Thyroid gland (tissue), 4 donors: Measurements from ENCODE around the gene TMEM8B. TPM values are rescaled to one million over a fixed set of nuclear protein-coding genes. Genes with fewer than 3 reads are reported as not detected.

Source experiments
- DNase-seq, 2 donors: peaks; one replicate each; pipeline ENCODE4 v3.0.0-alpha.2; 2019
- H3K27ac ChIP-seq, 3 donors: fragments of 200-600 bp; sonication (generic); 1 replicate in 2 of 3; 2 replicates in 1 of 3; pipeline ENCODE4 v1.5.1; 2016 to 2019; ENCODE audit warnings: mild to moderate bottlenecking in 1 of 3, moderate library complexity in 1 of 3
- H3K27me3 ChIP-seq: fragments of 200-600 bp; sonication (generic); one replicate; pipeline ENCODE4 v1.5.1; 2019
- H3K36me3 ChIP-seq, 2 donors: fragments of 200-600 bp; sonication (generic); one replicate each; pipeline ENCODE4 v1.5.1; 2016 to 2019
- H3K4me1 ChIP-seq, 2 donors: fragments of 200-600 bp; sonication (generic); one replicate each; pipeline ENCODE4 v1.5.1; 2017 to 2019
- H3K4me3 ChIP-seq, 3 donors: fragments of 200-600 bp; sonication (generic); replicated peaks in 1 of 3; 1 replicate in 2 of 3; 2 replicates in 1 of 3; pipeline ENCODE4 v1.5.1; 2016; ENCODE audit warnings: mild to moderate bottlenecking in 1 of 3
- H3K9me3 ChIP-seq: fragments of 200-600 bp; sonication (generic); one replicate; pipeline ENCODE4 v1.5.1; 2017
- POLR2A ChIP-seq, 2 donors: fragments of 450-650 bp; IDR thresholded peaks; one replicate each; pipeline ENCODE4 v1.6.1; 2017; ENCODE audit warnings: antibody characterized with exemption in 2 of 2, mild to moderate bottlenecking in 2 of 2, moderate library complexity in 1 of 2
- WGBS, 2 donors: methylation state at CpG; one replicate each; pipeline ENCODE4 v1.1.5; 2017; 5-methylcytosine and 5-hydroxymethylcytosine counted together
- intact Hi-C: fragments of 100-400 bp; cut with DNase I; formaldehyde crosslinking; loops from one replicate; pipeline ENCODE4 v1.15.1; 2023
- total RNA-seq, 4 donors: library from RNA; depleted of rRNA; stranded (reverse); fragments of >200 nt; gene quantifications; one replicate each; pipeline ENCODE4 v1.2.3, GENCODE V29; 2016
- TF ChIP-seq, protein P1 (sequence below), 6 experiments: fragments of 200-600 bp in 3 of 6; fragments of 450-650 bp in 3 of 6; sonication (generic) in 3 of 6; IDR thresholded peaks; one replicate each; pipeline ENCODE4 v1.5.1; 2016 to 2019; ENCODE audit warnings: antibody characterized with exemption in 6 of 6, mild to moderate bottlenecking in 2 of 6, inconsistent platforms in 1 of 6, moderate library complexity in 1 of 6

The TMEM8B gene
- total RNA-seq, 4 donors from 2014 or later, result 8.5 to 17.4 (median 15.8) TPM

DNA sequence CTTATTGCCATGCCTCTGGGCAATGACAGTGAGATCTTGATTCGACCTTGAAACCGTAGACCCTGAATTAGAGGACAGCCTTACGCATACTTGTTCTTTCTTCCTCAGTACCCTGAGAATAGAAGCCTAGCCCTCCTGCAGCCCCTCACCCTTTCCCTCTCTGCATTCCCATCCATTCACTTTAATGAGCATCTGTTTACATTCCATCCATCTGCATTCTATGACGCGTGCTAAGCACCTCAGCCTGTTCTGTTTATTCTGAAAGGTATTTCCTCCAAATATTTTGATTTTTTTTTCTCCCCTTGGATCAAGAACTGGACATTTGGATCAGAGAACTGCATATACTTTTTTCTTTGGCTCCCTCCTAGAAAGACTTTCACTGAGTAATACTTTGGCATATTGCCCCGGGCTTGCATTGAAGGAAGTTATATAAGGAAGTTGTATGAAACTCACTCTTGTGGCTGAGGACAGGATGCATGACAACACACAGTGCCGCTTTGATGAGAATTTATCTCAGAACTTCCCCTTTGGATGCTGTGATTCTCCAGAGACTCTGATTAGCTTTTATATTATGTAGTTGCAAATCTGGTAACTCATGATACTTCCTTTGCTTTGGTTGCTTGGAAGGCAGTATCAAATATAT, 15.7 kb downstream of the TMEM8B start:
- TF ChIP-seq, protein P1, sequence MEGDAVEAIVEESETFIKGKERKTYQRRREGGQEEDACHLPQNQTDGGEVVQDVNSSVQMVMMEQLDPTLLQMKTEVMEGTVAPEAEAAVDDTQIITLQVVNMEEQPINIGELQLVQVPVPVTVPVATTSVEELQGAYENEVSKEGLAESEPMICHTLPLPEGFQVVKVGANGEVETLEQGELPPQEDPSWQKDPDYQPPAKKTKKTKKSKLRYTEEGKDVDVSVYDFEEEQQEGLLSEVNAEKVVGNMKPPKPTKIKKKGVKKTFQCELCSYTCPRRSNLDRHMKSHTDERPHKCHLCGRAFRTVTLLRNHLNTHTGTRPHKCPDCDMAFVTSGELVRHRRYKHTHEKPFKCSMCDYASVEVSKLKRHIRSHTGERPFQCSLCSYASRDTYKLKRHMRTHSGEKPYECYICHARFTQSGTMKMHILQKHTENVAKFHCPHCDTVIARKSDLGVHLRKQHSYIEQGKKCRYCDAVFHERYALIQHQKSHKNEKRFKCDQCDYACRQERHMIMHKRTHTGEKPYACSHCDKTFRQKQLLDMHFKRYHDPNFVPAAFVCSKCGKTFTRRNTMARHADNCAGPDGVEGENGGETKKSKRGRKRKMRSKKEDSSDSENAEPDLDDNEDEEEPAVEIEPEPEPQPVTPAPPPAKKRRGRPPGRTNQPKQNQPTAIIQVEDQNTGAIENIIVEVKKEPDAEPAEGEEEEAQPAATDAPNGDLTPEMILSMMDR (IDR thresholded peaks at IDR 0.05), result no peak
- no peak for TF ChIP-seq POLR2A (IDR thresholded peaks at IDR 0.05)
- Histone ChIP-seq H3K36me3 (peaks cover 6 to 8% of the 10 kb centered on the region in 2 donors), H3K27me3 (no peaks in the 10 kb centered on the region), H3K4me3 (no peak overlapping the region), H3K9me3 (no peaks in the 10 kb centered on the region), H3K4me1 (peaks cover 0 to 9% of the 10 kb centered on the region in 2 donors), H3K27ac (no peak overlapping the region)
- intact Hi-C loops, result no loop called here
- DNase-seq, result no peak
- 61 to 67% methylated on average over 7 of the region's 7 CpGs for WGBS, 2 donors

DNA sequence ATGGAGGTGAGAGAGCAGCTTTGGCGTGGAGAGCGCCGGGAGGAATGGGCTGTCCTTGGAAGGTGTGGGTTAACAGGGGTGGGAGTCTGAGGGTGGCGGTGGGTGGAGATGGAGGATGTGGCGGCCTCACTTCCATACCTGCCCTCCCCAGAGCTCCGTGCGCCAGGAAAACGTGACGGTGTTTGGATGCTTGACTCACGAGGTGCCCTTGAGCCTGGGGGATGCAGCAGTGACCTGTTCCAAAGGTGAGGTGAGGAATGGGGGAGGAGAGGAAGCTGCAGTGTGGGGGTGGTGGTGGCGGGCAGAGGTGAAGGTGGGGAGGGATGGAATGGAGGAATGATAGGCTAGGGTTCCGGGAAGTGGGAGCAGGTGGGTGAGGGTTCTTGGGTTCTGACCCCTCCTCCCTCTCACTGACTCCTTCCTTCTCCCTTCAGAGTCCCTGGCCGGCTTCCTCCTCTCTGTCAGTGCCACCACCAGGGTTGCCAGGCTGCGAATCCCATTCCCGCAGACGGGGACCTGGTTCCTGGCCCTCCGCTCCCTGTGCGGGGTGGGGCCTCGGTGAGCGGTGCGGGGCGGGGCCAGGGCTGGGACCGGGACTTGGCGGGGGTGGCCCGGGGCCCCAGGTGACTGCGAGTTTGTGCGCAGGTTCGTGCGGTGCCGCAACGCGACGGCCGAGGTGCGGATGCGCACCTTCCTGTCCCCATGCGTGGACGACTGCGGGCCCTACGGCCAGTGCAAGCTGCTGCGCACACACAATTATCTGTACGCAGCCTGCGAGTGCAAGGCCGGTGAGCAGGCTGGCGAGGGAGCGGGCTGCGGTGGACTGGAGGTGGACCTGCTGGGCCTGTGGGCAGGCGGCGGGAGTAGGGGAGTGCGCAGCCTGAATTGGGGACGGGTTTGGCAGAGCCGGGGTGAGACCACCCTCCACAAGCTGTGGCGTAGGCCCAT, 17.1 kb downstream of the TMEM8B start:
- WGBS, 2 donors, result 64 to 71% methylated on average over 31 to 44 of the region's 53 CpGs
- no peaks in the 10 kb centered on the region for H3K27me3 ChIP-seq
- DNase-seq, result peak; percentile 14 to 51
- no peaks in the 10 kb centered on the region for H3K9me3 ChIP-seq
- H3K4me1 ChIP-seq, result peaks cover 0 to 9% of the 10 kb centered on the region in 2 donors
- H3K36me3 ChIP-seq, result peaks cover 6 to 8% of the 10 kb centered on the region in 2 donors
- intact Hi-C loops, result no loop called here
- no peak for TF ChIP-seq POLR2A (IDR thresholded peaks at IDR 0.05)
- no peak overlapping the region for H3K27ac ChIP-seq
- H3K4me3 ChIP-seq, result no peak overlapping the region

DNA sequence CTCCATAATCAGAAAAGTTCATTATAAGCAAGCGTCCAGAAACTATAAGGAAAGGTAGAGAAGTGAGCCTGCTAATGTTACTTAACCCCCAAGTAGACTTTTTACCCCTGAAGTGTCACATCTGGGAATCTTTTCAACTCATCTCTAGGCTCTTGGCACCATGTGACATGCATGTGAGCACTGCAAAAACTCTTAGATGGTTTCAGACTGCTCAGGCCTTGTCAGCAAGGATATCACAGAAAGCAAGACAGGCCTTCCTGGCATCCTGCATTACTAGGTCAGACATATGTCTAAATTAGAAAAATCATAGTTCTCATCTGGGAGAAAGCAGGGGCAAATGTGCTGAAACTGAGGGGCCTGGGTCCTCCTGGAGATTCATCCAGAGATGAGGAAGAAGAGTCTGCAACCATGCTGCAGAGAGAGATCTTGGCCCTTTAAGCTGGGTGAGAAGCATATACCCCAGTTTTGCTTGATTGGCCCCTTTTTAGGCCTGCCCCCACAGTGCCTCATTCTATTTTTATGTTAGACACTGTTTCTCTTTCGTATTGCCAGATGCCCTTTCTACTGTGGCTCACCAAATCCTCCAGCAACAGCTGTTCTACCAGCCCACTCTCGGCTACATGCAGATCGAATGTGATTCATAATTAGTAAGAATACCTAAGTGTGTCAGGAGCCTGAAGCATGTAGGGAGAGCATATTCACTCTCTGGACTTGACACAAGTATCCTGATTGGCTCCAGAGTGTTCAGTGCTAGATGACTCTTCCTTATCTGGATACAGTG, 19.0 kb downstream of the TMEM8B start:
- no peak for TF ChIP-seq POLR2A (IDR thresholded peaks at IDR 0.05)
- TF ChIP-seq, protein P1 (IDR thresholded peaks at IDR 0.05), result no peak
- 85 to 91% methylated on average over 4 of the region's 4 CpGs for WGBS, 2 donors
- H3K27me3 ChIP-seq, result no peaks in the 10 kb centered on the region
- DNase-seq, result no peak
- intact Hi-C loops, result no loop called here
- H3K9me3 ChIP-seq, result no peaks in the 10 kb centered on the region
- no peak overlapping the region for H3K27ac ChIP-seq
- peaks cover 0 to 9% of the 10 kb centered on the region in 2 donors for H3K4me1 ChIP-seq
- H3K4me3 ChIP-seq, result no peak overlapping the region
- peaks cover 6 to 8% of the 10 kb centered on the region in 2 donors for H3K36me3 ChIP-seq

DNA sequence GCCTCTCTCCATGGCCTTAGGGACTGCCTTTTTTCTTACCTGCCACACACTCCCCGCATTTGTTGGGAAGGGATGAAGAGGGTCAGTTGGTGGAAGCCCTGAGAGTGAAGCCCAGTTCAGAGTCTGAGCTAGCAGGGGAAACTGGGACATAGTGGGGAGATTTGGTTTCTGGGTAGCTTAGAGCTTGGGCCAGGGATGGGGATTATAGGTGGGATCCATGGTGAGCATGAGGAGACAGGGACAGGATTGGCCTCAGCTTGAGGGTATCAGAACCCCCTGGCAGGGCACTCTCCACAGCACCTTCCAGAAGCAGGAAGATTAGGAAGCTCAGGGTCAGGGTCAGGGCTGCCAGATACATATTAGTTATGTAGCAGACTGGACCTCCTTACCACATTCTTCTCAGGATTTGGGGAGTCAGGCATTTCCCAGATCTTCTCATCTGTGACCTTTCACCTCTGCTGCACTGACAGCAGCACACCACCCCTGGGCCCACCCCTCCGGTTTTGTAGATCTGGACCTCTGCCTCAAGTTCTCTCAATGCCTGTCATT, 23.3 kb downstream of the TMEM8B start:
- intact Hi-C loops, result no loop called here
- TF ChIP-seq, protein P1 (IDR thresholded peaks at IDR 0.05), result no peak
- TF ChIP-seq POLR2A (IDR thresholded peaks at IDR 0.05), result no peak
- Histone ChIP-seq H3K4me1 (no peaks in the 10 kb centered on the region), H3K4me3 (no peak overlapping the region), H3K9me3 (no peaks in the 10 kb centered on the region), H3K27me3 (no peaks in the 10 kb centered on the region), H3K36me3 (peaks cover 0 to 1% of the 10 kb centered on the region in 2 donors), H3K27ac (no peak overlapping the region)
- no peak for DNase-seq
- WGBS, 2 donors, result 89 to 90% methylated on average over 2 of the region's 2 CpGs
